Stimulated activated CD4-positive, alpha-beta T cell treated with anti-CD3 and anti-CD28 coated beads, Interleukin-12 subunit alpha, Interleukin-12 subunit beta, amount 100 ng/mL, for 48 hours (primary cell): ENCODE data around the gene NEU4.

Experiments used
- DNase-seq, 3 donors: peaks; one replicate each; pipeline ENCODE4 v3.0.0-alpha.2; 2020; ENCODE audit warnings: low read depth in 2 of 3, low spot score in 1 of 3

Gene NEU4

GRCh38 chr2:241851325-241852115 is 42.5 kb downstream of the NEU4 start:
- no peak for DNase-seq

GRCh38 chr2:241852116-241852980 is 43.4 kb downstream of the NEU4 start:
- no peak for DNase-seq

- no peak for DNase-seq
Measured at GRCh38 chr2:241852981-241853631, 44.1 kb downstream of the NEU4 start.

GRCh38 chr2:241853651-241854341 is 44.8 kb downstream of the NEU4 start:
- DNase-seq: no peak

- no peak for DNase-seq
Measured at GRCh38 chr2:241854342-241855244, 45.6 kb downstream of the NEU4 start.

GRCh38 chr2:241855245-241855887 is 46.4 kb downstream of the NEU4 start:
- no peak for DNase-seq

GRCh38 chr2:241855888-241856422 is 47.0 kb downstream of the NEU4 start:
- DNase-seq: no peak

GRCh38 chr2:241857041-241857541 is 48.1 kb downstream of the NEU4 start:
- DNase-seq: no peak

GRCh38 chr2:241857572-241858121 is 48.7 kb downstream of the NEU4 start:
- no peak for DNase-seq

- DNase-seq: peak; percentile 64 to 69 (median 68)
Measured at GRCh38 chr2:241858206-241859016, 49.4 kb downstream of the NEU4 start, which contains the start of gene PDCD1. Gene PDCD1 (minus strand): TSS chr2:241858894. CDS start chr2:241858838, 56 bp downstream.

GRCh38 chr2:241859017-241859435 is 50.0 kb downstream of the NEU4 start:
- no peak for DNase-seq

GRCh38 chr2:241859436-241860183 is 50.6 kb downstream of the NEU4 start:
- DNase-seq: peak; percentile 63 to 72 (median 72)

GRCh38 chr2:241860184-241861078 is 51.4 kb downstream of the NEU4 start:
- DNase-seq: no peak

- DNase-seq: no peak
Measured at GRCh38 chr2:241861264-241861663, 52.3 kb downstream of the NEU4 start.

- no peak for DNase-seq
Measured at GRCh38 chr2:241862093-241862492, 53.1 kb downstream of the NEU4 start.
